ENCODE measurements around the gene CD58. TPM values are rescaled to one million over a fixed set of nuclear protein-coding genes. Genes with fewer than 3 reads are reported as not detected.

CD58 gene
- total and polyA plus RNA-seq, 2 of the 4 experiments (the other 2 are of a cell fraction), result 5.4 to 5.7 TPM

DNA sequence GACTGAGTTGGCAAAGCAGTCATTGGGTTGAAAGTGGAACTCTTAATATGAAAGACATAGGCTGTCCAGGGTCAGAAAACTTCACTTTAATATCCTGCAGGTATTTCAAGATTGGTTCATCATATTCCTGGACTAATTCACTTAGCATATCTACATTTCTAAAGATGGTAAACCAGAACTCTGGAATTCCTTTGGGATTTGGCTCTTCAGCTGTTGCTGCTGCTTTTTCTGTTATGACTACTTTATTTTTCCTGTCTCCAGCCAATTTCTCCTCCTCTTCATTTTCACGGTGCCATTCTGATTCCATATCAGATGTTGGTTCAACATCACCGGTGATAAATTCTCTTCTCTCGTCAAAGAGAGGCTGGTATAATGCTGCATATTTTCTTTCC lies 37.4 kb downstream of the CD58 start:
- no peak overlapping the region for H2BK120ac ChIP-seq (ENCODE audit: low read depth, low read length)
- TF ChIP-seq FOS (IDR thresholded peaks at IDR 0.05; ENCODE audit: low read depth, low read length) (no peak), MAZ (IDR thresholded peaks at IDR 0.05; ENCODE audit: borderline replicate concordance, low read depth, low read length) (no peak), CTCF (conservative IDR thresholded peaks at IDR 0.05; ENCODE audit: low read depth, low read length) (no peak)

More for the DNA sequence above, 37.4 kb downstream of the CD58 start:
- H3K9me1 ChIP-seq (ENCODE audit: insufficient read depth, low read length), result no peaks in the 10 kb centered on the region
- H2AFZ ChIP-seq (replicated peaks; ENCODE audit: low read length, poor library complexity), result no peak overlapping the region
- peaks cover under 1% of the 10 kb centered on the region; the same call in 1 of the 2 replicates for H3K4me1 ChIP-seq (ENCODE audit: control insufficient read depth, insufficient read depth, low read length)
- H4K5ac ChIP-seq (ENCODE audit: low read depth, low read length), result no peak overlapping the region
- H2BK15ac ChIP-seq (ENCODE audit: low read depth, low read length), result no peak overlapping the region
- H2AK9ac ChIP-seq (replicated peaks; ENCODE audit: low read depth, low read length, poor library complexity), result no peak overlapping the region
- POLR2A ChIA-PET (ENCODE audit: unreplicated experiment), result no interaction called here
- H4K91ac ChIP-seq (ENCODE audit: insufficient read depth, low read depth, low read length), result no peak overlapping the region
- no peak overlapping the region for H2BK5ac ChIP-seq (ENCODE audit: low read depth, low read length, poor library complexity, severe bottlenecking)
- no peaks in the 10 kb centered on the region for H3K9me3 ChIP-seq (ENCODE audit: control insufficient read depth, insufficient read depth, low read length)
- no peak overlapping the region for H3K18ac ChIP-seq (ENCODE audit: low read depth, low read length)
- H3K36me3 ChIP-seq (ENCODE audit: control insufficient read depth, insufficient read depth, low read length), result no peaks in the 10 kb centered on the region
- no CpG with 5 or more reads among the region's 3 CpGs for WGBS, 2 experiments (ENCODE audit: extremely low coverage in 2 of 2, insufficient read length in 1 of 2)
- H3K79me1 ChIP-seq (ENCODE audit: low read depth in 1 of 2, low read length in 2 of 2), result no peaks in the 10 kb centered on the region
- BruUV-seq (replicated peaks), result no TSS peak
- H3K4me3 ChIP-seq (ENCODE audit: insufficient read depth, low read depth, low read length), result no peak overlapping the region
- intact Hi-C loops (cut with micrococcal nuclease), result no loop called here
- no peak overlapping the region for H3K4ac ChIP-seq (ENCODE audit: low read depth, low read length)
- in situ Hi-C loops (cut with MboI; ENCODE audit: low sequenced_read_pairs), result no loop called here
- CTCF ChIA-PET, result no interaction called here
- H4K8ac ChIP-seq (ENCODE audit: low read depth in 2 of 2, low read length in 2 of 2), result no peak overlapping the region
- H3K27ac ChIP-seq (ENCODE audit: insufficient read depth, low read length), result no peak overlapping the region
- DNase-seq (no peak), ATAC-seq (ENCODE audit: low read depth) (no peak)
- dilution Hi-C loops (cut with HindIII; ENCODE audit: low sequenced_read_pairs, unreplicated experiment), result no loop called here
- H3K23ac ChIP-seq (ENCODE audit: low read depth, low read length), result no peak overlapping the region
- H3K27me3 ChIP-seq (ENCODE audit: control insufficient read depth, insufficient read depth, low read length), result no peaks in the 10 kb centered on the region
- no peak overlapping the region for H2BK20ac ChIP-seq (ENCODE audit: low read depth, low read length)
- H2AK5ac ChIP-seq (ENCODE audit: low read depth, low read length), result no peak overlapping the region
- no peak overlapping the region for H3K9ac ChIP-seq (ENCODE audit: low read depth, low read length)
- no peak overlapping the region for H3K4me2 ChIP-seq (ENCODE audit: low read depth, low read length)
- H4K20me1 ChIP-seq (ENCODE audit: insufficient read depth, low read length), result no peaks in the 10 kb centered on the region
- H3K14ac ChIP-seq (replicated peaks; ENCODE audit: low read depth, low read length), result no peak overlapping the region
- no peak overlapping the region for H3K56ac ChIP-seq (ENCODE audit: extremely low read depth, insufficient read depth, low read length)
